Stimulated activated CD4-positive, alpha-beta T cell treated with anti-CD3 and anti-CD28 coated beads, Interleukin-12 subunit alpha, Interleukin-12 subunit beta, amount 100 ng/mL, for 48 hours (primary cell): ENCODE measurements around the gene ZNF574.
"Not testable (repeated sequence)": the region's sequence is repeated elsewhere in the genome, so short reads cannot be mapped to it uniquely, and the experiment has no call there.

Experiments
- DNase-seq, 3 donors: peaks; one replicate each; pipeline ENCODE4 v3.0.0-alpha.2; 2020; ENCODE audit warnings: low read depth in 2 of 3, low spot score in 1 of 3

ZNF574 gene

GRCh38 chr19:42098781-42099180 is 22.8 kb downstream of the ZNF574 start:
- no peak for DNase-seq

- DNase-seq: no peak
Observed at GRCh38 chr19:42099336-42099925, 23.5 kb downstream of the ZNF574 start.

- not testable (repeated sequence) for DNase-seq
Observed at GRCh38 chr19:42100241-42100640, 24.3 kb downstream of the ZNF574 start.

GRCh38 chr19:42102877-42103276 is 26.9 kb downstream of the ZNF574 start:
- no peak for DNase-seq

- DNase-seq: no peak
Observed at GRCh38 chr19:42105368-42105767, 29.4 kb downstream of the ZNF574 start.

- peak; percentile 79 to 92 (median 84) for DNase-seq
Observed at GRCh38 chr19:42108527-42109389, 32.8 kb downstream of the ZNF574 start.

- DNase-seq: no peak
Observed at GRCh38 chr19:42109896-42110295, 33.9 kb downstream of the ZNF574 start.

- no peak for DNase-seq
Observed at GRCh38 chr19:42110658-42111057, 34.7 kb downstream of the ZNF574 start.

GRCh38 chr19:42111384-42111783 is 35.4 kb downstream of the ZNF574 start:
- DNase-seq: no peak

- DNase-seq: no peak
Observed at GRCh38 chr19:42111811-42112210, 35.8 kb downstream of the ZNF574 start.

- no peak for DNase-seq
Observed at GRCh38 chr19:42113641-42114348, 37.8 kb downstream of the ZNF574 start.

- DNase-seq: no peak
Observed at GRCh38 chr19:42114412-42114811, 38.4 kb downstream of the ZNF574 start.

GRCh38 chr19:42115219-42115618 is 39.3 kb downstream of the ZNF574 start:
- DNase-seq: no peak

GRCh38 chr19:42115705-42116104 is 39.7 kb downstream of the ZNF574 start:
- no peak for DNase-seq

GRCh38 chr19:42116308-42117075 is 40.5 kb downstream of the ZNF574 start:
- DNase-seq: no peak

- no peak for DNase-seq
Observed at GRCh38 chr19:42117076-42117475, 41.1 kb downstream of the ZNF574 start.

- DNase-seq: no peak
Observed at GRCh38 chr19:42120276-42120980, 44.5 kb downstream of the ZNF574 start.

GRCh38 chr19:42121036-42121621 is 45.2 kb downstream of the ZNF574 start:
- no peak for DNase-seq

GRCh38 chr19:42121656-42122069 is 45.7 kb downstream of the ZNF574 start:
- DNase-seq: peak; percentile 75 to 83 (median 77)
